Sigmoid colon (tissue), 7 donors: ENCODE results near the gene PMF1. TPM values are rescaled to one million over a fixed set of nuclear protein-coding genes. Genes with fewer than 3 reads are reported as not detected.

Experiments
- DNase-seq: peaks from one replicate; pipeline ENCODE4 v3.0.0-alpha.2; 2019
- H3K27ac ChIP-seq, 4 donors: fragments of 200-600 bp; sonication (generic); one replicate each; pipeline ENCODE4 v1.5.1; 2016 to 2019; ENCODE audit warnings: mild to moderate bottlenecking in 1 of 4
- H3K27me3 ChIP-seq, 3 donors: fragments of 200-600 bp; sonication (generic); one replicate each; pipeline ENCODE4 v1.5.1; 2019; ENCODE audit warnings: mild to moderate bottlenecking in 1 of 3
- H3K36me3 ChIP-seq, 4 donors: fragments of 200-600 bp; sonication (generic); one replicate each; pipeline ENCODE4 v1.5.1; 2016 to 2019
- H3K4me1 ChIP-seq, 4 donors: fragments of 200-600 bp; sonication (generic); one replicate each; pipeline ENCODE4 v1.5.1; 2017 to 2019
- H3K4me3 ChIP-seq, 4 donors: fragments of 200-600 bp; sonication (generic); one replicate each; pipeline ENCODE4 v1.5.1; 2017 to 2019; ENCODE audit warnings: mild to moderate bottlenecking in 2 of 4, moderate library complexity in 1 of 4
- H3K9me3 ChIP-seq, 4 donors: fragments of 200-600 bp in 3 of 4; sonication (generic) in 3 of 4; one replicate each; pipeline versions ENCODE4 v1.5.1 to v1.6.1; 2013 to 2019
- EP300 ChIP-seq, 4 donors: sonication (generic); formaldehyde crosslinking; IDR thresholded peaks; one replicate each; pipeline ENCODE4 v1.6.1; 2017; ENCODE audit warnings: antibody characterized with exemption in 4 of 4
- POLR2A ChIP-seq, 2 donors: fragments of 450-650 bp; IDR thresholded peaks; one replicate each; pipeline ENCODE4 v1.6.1; 2016; ENCODE audit warnings: antibody characterized with exemption in 2 of 2, mild to moderate bottlenecking in 2 of 2, moderate library complexity in 2 of 2
- POLR2AphosphoS5 ChIP-seq, 4 donors: sonication (generic); formaldehyde crosslinking; IDR thresholded peaks; one replicate each; pipeline ENCODE4 v1.6.1; 2017; ENCODE audit warnings: antibody characterized with exemption in 4 of 4
- WGBS, 2 donors: extraction: QIAGEN DNeasy Blood & Tissue Kit; methylation state at CpG; one replicate each; pipeline ENCODE4 v1.1.7; 2013; 5-methylcytosine and 5-hydroxymethylcytosine counted together
- intact Hi-C: fragments of 100-400 bp; cut with DNase I; formaldehyde crosslinking; loops from one replicate; pipeline ENCODE4 v1.15.1; 2023
- polyA plus RNA-seq, 3 donors: library from polyadenylated mRNA; stranded (reverse); fragments of 200-250 nt; gene quantifications; one replicate each; pipeline ENCODE4 v1.2.3, GENCODE V29; 2013
- total RNA-seq, 4 donors: library from RNA; depleted of rRNA; stranded (reverse); fragments of >200 nt; gene quantifications; one replicate each; pipeline ENCODE4 v1.1.0, GENCODE V29; 2016
- TF ChIP-seq, protein P1 (sequence below), 4 experiments: fragments of 450-650 bp in 3 of 4; fragments of 200-600 bp in 1 of 4; IDR thresholded peaks; one replicate each; pipeline ENCODE4 v1.5.1; 2016 to 2019; ENCODE audit warnings: antibody characterized with exemption in 4 of 4, mild to moderate bottlenecking in 3 of 4, moderate library complexity in 2 of 4
- donor health status: healthy with polysubstance abuse.
- donor health status: Bipolar disorder and iron deficiency.
- donor health status: healthy.

Gene PMF1
- total and polyA plus RNA-seq, 7 donors, result 41.1 to 75.1 (median 52.8) TPM

DNA sequence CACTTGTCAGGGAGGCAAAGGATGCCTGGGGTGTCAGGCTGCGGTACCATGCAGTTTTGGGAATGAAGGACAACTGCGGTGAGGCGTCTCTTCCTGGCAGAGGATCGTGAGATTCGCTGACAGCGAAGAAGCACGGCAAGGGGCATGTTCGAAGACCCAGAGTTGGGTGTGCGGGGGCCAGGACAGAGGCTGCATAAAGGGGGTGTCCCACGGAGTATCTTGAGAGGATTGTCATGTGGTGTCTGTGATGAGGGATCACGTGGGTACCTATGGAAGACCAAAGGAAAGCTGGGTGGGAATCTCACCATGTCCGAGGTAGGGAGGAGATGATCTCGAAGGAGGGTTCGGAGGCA lies 18.5 kb upstream of the PMF1 start:
- Histone ChIP-seq H3K27me3 (no peaks in the 10 kb centered on the region), H3K4me1 (peaks cover 0 to 29% (median 17%) of the 10 kb centered on the region in 4 donors), H3K4me3 (peak overlapping the region; percentile 75 to 91 (median 86)), H3K9me3 (no peaks in the 10 kb centered on the region), H3K27ac (peak overlapping the region; percentile 82 to 85 (median 85)), H3K36me3 (no peaks in the 10 kb centered on the region)
- 10 to 16% methylated on average over 14 of the region's 14 CpGs for WGBS, 2 donors
- TF ChIP-seq, protein P1, sequence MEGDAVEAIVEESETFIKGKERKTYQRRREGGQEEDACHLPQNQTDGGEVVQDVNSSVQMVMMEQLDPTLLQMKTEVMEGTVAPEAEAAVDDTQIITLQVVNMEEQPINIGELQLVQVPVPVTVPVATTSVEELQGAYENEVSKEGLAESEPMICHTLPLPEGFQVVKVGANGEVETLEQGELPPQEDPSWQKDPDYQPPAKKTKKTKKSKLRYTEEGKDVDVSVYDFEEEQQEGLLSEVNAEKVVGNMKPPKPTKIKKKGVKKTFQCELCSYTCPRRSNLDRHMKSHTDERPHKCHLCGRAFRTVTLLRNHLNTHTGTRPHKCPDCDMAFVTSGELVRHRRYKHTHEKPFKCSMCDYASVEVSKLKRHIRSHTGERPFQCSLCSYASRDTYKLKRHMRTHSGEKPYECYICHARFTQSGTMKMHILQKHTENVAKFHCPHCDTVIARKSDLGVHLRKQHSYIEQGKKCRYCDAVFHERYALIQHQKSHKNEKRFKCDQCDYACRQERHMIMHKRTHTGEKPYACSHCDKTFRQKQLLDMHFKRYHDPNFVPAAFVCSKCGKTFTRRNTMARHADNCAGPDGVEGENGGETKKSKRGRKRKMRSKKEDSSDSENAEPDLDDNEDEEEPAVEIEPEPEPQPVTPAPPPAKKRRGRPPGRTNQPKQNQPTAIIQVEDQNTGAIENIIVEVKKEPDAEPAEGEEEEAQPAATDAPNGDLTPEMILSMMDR (IDR thresholded peaks at IDR 0.05), result no peak
- TF ChIP-seq POLR2AphosphoS5 (IDR thresholded peaks at IDR 0.05), result no peak
- TF ChIP-seq EP300 (IDR thresholded peaks at IDR 0.05), result no peak
- no peak for TF ChIP-seq POLR2A (IDR thresholded peaks at IDR 0.05)
- intact Hi-C loops, result loop anchor here (2.0 to 10.0 kb wide), 2 partner anchors 19 to 941 kb away; partner anchors contain the start of genes ETV3 and PMF1
- no peak for DNase-seq

DNA sequence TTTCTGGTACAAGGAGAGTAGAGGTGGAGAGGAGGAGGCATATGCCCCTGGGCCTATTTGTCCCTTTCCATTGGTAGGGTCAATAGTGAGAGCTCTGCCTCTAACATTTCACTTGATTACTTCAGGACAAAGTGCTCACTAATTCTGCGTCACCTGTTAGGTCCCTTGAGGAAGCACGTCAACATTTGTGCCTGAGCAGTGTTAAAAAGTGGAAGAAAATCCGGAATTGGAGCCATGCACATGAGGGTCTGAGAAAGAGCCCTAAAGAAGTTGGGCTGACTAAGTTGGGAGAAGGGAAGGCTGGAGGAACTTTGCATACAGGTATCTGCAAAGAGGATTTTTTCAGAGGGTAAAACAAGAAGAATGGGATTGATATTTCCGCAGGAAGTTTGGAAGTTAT lies 17.0 kb upstream of the PMF1 start:
- intact Hi-C loops, result loop anchor here (2.0 to 10.0 kb wide), 2 partner anchors 17 to 939 kb away; partner anchors contain the start of genes ETV3 and PMF1
- no peaks in the 10 kb centered on the region for H3K27me3 ChIP-seq
- TF ChIP-seq EP300 (IDR thresholded peaks at IDR 0.05) (no peak), POLR2A (IDR thresholded peaks at IDR 0.05) (no peak), POLR2AphosphoS5 (IDR thresholded peaks at IDR 0.05) (no peak)
- TF ChIP-seq, protein P1 (IDR thresholded peaks at IDR 0.05), result no peak
- DNase-seq, result no peak
- peaks cover 5 to 15% (median 7%) of the 10 kb centered on the region in 4 donors for H3K36me3 ChIP-seq
- peaks cover 0 to 29% (median 17%) of the 10 kb centered on the region in 4 donors for H3K4me1 ChIP-seq
- WGBS, 2 donors, result 66 to 77% methylated on average over 4 of the region's 4 CpGs
- H3K27ac ChIP-seq, result no peak overlapping the region
- no peak overlapping the region for H3K4me3 ChIP-seq
- H3K9me3 ChIP-seq, result no peaks in the 10 kb centered on the region

DNA sequence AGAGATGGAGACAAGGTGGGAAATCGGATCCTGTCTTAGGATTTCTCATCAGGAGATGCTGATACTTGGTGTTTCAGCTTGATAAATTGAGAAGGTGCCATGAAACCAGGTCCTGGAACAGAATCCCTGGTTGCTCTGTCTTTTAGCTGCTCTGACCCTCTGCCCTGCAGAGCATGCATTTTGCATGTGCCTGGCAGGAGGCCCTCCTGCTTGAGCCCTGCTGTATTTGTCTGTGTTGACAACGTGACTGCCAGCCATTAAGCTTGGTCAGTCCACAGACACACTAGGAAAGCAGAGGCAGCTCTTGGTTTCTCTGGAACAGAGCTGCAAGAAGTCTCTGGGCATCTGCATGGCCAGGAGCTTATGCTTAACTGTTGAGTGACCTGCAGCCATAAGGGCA lies 16.4 kb upstream of the PMF1 start:
- H3K27me3 ChIP-seq, result no peaks in the 10 kb centered on the region
- TF ChIP-seq, protein P1 (IDR thresholded peaks at IDR 0.05), result no peak
- no peak for TF ChIP-seq EP300 (IDR thresholded peaks at IDR 0.05)
- no peak for TF ChIP-seq POLR2A (IDR thresholded peaks at IDR 0.05)
- TF ChIP-seq POLR2AphosphoS5 (IDR thresholded peaks at IDR 0.05), result no peak
- no peak for DNase-seq
- no peaks in the 10 kb centered on the region for H3K9me3 ChIP-seq
- H3K4me1 ChIP-seq, result peaks cover 0 to 29% (median 17%) of the 10 kb centered on the region in 4 donors
- H3K36me3 ChIP-seq, result peaks cover 5 to 16% (median 7%) of the 10 kb centered on the region in 4 donors
- 73 to 78% methylated on average over 2 of the region's 2 CpGs for WGBS, 2 donors
- intact Hi-C loops, result loop anchor here (10.0 kb wide), 1 partner anchor 938 kb away; the partner anchor contains the start of gene ETV3
- no peak overlapping the region for H3K4me3 ChIP-seq
- no peak overlapping the region for H3K27ac ChIP-seq

DNA sequence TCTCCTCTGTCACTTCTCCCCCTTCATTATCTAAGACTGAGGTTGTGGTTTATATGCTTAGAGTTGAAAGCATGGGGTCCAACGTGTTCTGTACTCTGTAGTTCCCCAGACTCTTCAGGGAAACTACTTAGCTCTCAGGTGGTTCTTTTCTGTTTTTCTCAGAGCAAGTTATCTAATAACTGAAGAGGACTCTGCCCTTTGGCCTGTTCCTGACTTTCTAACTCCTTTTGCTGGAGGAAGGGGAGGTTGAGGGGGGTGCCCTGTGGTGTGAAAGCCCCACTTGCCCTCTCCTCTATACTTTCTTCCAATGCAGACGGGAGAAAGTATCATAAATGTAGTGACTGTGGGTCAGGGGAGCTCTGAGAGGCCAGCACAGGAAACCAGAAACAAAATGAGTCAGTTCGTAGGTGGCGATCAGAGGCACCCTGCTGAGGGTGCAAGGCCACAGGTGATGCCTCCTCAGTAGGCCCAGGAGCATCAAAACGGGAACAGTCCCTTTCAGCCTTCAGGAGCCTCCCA lies 13.9 kb upstream of the PMF1 start:
- TF ChIP-seq POLR2A (IDR thresholded peaks at IDR 0.05) (no peak), POLR2AphosphoS5 (IDR thresholded peaks at IDR 0.05) (no peak)
- TF ChIP-seq, protein P1 (IDR thresholded peaks at IDR 0.05), result no peak
- no peak overlapping the region for H3K27ac ChIP-seq
- no peak for DNase-seq
- no peak overlapping the region for H3K4me3 ChIP-seq
- intact Hi-C loops, result loop anchor here (10.0 kb wide), 1 partner anchor 936 kb away; the partner anchor contains the start of gene ETV3
- H3K27me3 ChIP-seq, result no peaks in the 10 kb centered on the region
- WGBS, 2 donors, result 67 to 70% methylated on average over 5 of the region's 5 CpGs
- H3K9me3 ChIP-seq, result no peaks in the 10 kb centered on the region
- peaks cover 5 to 19% (median 7%) of the 10 kb centered on the region in 4 donors for H3K36me3 ChIP-seq
- H3K4me1 ChIP-seq, result peaks cover 0 to 45% (median 34%) of the 10 kb centered on the region in 4 donors
